ENCODE data around the gene DENR.
"Not testable (repeated sequence)": the region's sequence is repeated elsewhere in the genome, so short reads cannot be mapped to it uniquely, and the experiment has no call there.

DENR gene

DNA sequence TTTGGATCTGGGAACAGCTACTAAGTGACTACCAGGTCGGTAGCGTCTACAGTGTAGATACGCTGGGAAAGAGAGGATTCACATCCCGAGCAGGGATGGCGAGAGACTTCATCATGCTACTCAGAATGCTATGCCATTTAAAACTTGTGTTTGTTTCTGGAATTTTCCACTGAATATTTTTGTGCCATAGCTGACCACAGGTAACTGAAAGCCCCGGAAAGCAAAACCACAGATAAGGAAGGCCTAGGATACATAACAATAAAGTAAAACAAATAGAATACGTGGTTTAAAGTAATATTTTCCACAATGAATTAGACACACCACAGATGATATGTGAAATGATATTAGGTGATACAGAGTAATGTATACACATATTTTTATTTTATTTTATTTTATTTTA is 14.1 kb upstream of the DENR start:
- DNase-seq (ENCODE audit: low read depth in 2 of 3, low spot score in 2 of 3), result no peak

DNA sequence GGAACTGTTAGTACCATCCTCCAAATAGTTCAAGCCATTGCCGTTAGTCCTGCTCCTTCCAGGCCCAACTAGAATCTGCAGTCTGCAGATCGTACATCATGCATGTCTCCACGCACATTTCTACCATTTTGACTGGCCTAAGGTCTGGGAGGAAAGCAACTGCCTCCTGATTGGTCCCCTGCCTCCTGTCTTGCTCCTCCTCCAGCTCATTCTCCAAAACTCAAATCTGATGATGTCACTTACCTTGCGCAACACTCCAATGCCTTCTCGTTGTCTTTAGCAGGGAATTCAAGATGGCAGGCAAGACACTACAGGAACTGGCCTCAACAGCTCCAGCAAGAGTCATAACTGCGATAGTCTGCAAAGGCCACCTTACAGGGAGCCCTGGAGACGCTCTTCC is 12.3 kb upstream of the DENR start:
- no peak for DNase-seq (ENCODE audit: low read depth in 2 of 3, low spot score in 2 of 3)

GRCh38 chr12:122743895-122744525 is 8.6 kb upstream of the DENR start:
- DNase-seq (ENCODE audit: low read depth in 2 of 3, low spot score in 2 of 3), result no peak

GRCh38 chr12:122747224-122748135 is 5.1 kb upstream of the DENR start:
- DNase-seq (ENCODE audit: low read depth in 2 of 3, low spot score in 2 of 3), result no peak

GRCh38 chr12:122749569-122750332 is 2.9 kb upstream of the DENR start:
- no peak for DNase-seq (ENCODE audit: low read depth in 2 of 3, low spot score in 2 of 3)

GRCh38 chr12:122750781-122751515 is 1.7 kb upstream of the DENR start:
- DNase-seq (ENCODE audit: low read depth in 2 of 3, low spot score in 2 of 3), result not testable (repeated sequence)

- no peak for DNase-seq (ENCODE audit: low read depth in 2 of 3, low spot score in 2 of 3)
Observed at GRCh38 chr12:122753319-122753650, 661 bp downstream of the DENR start.

DNA sequence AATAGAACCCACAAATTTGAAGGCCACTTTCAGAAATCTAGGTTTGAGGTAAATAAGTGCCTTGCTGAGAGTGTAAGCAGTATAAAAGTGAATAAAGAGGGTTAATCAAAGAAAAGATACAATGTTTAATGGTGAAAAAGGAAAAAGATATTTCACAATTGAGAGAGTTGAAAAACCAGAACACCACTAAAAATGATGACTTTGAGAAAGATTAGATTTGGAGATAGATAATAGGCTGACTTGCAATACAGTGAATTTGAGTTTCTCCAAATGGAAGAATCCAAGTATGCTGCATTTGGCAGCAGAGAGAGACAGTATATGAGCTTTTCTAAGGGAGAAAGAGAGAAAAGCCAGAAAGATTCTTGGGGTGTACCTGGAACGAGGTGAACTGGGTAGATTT is 2.2 kb downstream of the DENR start:
- no peak for DNase-seq (ENCODE audit: low read depth in 2 of 3, low spot score in 2 of 3)

DNA sequence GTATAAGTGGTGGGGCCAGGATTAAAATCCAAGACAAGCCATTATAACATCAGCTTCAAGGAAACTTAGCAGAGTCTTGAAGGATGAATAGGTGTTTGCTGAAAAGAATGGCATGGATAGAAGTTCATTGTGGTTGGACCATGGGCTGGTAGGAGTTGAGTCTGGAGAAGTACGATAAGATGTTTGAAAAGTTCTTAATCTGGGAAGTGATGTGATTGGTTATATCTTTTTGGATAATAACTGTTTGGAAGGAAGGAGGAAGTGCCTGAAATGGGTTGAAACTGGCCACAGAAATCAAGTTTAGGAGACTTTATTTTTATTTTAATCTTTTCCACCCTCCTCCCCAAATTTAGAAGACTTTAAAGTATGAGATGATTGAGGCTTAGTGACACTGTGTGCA is 4.9 kb downstream of the DENR start:
- no peak for DNase-seq (ENCODE audit: low read depth in 2 of 3, low spot score in 2 of 3)

DNA sequence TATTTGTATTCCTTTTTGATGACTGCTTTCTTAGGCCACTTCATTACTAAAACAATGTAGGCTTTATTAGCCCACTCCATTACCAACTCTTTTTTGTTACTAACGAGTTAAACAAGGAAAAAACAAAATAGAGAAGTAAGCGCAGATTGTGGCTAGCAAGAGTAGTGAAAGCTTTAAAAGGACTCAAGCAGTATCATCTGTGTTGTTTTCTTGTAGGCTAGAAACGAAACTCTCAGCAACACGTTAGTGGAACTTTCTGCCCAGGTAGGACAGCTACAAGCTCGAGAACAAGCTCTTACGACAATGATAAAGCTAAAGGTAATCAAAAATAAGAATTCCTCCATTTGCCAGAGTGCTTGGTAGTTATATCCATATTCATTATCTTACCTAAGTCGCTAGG is 32.9 kb downstream of the DENR start:
- no peak for DNase-seq (ENCODE audit: low read depth in 2 of 3, low spot score in 2 of 3)

DNA sequence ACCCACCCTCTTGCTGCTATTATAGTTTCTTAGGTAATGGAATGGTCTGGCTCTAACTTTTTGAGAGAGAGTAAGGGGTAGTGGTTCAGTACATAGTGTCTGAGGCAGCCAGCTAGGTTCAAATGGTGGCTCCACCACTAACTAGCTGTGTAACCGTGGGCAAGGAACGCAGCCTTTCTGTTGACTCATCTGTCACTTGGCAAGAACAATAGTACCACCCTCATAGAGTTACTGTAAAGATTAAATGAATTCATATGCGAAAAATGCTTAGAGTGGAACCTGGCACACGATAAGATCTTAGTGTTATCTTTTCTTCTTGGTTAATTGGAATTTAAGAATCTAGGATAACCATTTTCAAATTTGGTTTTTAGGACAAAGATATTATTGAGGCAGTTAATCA is 35.8 kb downstream of the DENR start:
- DNase-seq (ENCODE audit: low read depth in 2 of 3, low spot score in 2 of 3), result no peak

DNA sequence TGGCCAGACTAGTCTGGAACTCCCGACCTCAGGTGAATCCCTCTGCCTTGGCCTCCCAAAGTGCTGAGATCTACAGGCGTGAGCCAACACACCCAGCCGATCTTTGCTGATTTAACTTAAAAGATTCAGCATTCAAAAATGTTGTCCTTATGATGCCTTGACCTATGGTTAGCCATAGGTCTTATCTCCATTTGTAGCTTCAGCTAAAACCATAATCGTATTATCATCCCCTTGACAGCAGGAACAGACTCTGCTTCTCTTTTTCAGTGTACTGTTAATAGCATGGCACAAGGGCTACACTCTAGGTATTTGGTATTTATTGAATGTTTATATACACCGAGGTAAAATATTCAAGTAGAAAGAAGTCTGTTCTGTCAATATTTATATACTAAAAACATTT is 37.0 kb downstream of the DENR start:
- no peak for DNase-seq (ENCODE audit: low read depth in 2 of 3, low spot score in 2 of 3)

DNA sequence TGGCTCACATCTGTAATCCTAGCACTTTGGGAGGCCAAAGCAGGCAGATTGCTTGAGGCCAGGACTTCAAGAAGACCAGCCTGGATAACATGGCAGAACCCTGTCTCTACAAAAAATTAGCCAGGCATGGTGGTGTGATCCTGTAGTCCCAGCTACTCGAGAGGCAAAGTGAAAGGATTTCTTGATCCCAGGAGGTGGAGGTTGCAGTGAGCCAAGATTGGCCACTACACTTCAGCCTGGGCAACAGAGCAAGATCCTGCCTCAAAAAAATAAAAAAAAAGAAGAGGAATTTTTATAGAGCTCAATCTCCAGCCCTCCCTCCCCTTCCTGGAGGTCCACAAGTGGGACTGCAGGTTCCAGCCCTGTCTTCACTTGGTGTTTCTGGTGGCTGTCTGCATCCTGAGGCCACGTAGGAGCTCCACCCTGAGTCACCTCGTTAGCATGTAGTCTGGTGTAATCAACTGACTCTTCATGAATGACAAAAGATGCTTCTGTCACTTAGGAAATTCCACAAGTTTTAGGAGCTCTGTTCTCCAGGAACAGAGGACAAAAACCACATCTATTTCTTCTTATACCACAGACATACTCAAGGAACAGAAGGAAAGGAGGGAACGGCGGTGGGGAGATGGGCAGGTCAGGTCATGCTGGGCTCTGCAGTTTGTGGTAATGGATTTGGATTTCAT is 37.9 kb downstream of the DENR start:
- DNase-seq (ENCODE audit: low read depth in 2 of 3, low spot score in 2 of 3), result no peak

DNA sequence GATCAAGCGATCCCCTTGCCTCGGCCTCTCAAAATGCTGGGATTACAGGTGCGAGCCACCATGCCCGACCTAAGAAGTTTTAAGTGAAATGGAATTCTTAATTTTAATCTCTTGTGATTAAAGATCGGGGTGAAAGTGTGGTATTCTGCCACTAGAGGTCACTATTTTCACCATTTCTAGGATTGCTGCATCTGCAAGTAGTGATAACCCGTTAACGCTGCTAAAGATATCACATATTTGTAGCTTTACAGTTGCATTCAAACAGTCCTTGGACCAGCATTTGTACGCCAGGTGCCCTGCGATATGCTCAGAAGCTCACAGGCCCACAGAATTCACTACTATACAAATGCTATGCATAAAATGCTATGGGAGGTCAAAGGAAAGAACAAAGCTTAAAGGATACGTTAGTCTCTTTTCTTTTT is 41.1 kb downstream of the DENR start:
- no peak for DNase-seq (ENCODE audit: low read depth in 2 of 3, low spot score in 2 of 3)

DNA sequence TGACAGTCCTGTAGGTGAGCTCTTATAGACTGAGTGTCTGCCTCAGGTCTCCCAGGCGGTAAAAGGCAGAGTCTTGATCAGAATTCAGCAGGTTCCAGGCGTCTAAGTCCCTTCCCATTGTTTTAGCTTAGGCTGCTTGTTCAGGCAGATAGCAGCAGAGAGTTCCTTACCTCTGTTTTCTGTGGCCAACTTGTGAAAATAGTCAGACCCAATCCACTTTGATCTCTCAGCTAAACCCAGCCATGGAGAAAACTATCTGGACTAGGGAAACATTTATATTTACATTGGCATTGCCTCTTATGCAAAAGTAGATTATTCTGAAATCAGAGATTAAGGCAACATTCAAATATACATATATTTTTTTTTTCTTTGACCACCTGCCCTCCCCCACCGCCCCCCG is 43.2 kb downstream of the DENR start:
- no peak for DNase-seq (ENCODE audit: low read depth in 2 of 3, low spot score in 2 of 3)

- DNase-seq (ENCODE audit: low read depth in 2 of 3, low spot score in 2 of 3), result no peak
Observed at GRCh38 chr12:122799641-122800243, 47.1 kb downstream of the DENR start.

GRCh38 chr12:122803937-122804336 is 51.3 kb downstream of the DENR start:
- no peak for DNase-seq (ENCODE audit: low read depth in 2 of 3, low spot score in 2 of 3)

DNA sequence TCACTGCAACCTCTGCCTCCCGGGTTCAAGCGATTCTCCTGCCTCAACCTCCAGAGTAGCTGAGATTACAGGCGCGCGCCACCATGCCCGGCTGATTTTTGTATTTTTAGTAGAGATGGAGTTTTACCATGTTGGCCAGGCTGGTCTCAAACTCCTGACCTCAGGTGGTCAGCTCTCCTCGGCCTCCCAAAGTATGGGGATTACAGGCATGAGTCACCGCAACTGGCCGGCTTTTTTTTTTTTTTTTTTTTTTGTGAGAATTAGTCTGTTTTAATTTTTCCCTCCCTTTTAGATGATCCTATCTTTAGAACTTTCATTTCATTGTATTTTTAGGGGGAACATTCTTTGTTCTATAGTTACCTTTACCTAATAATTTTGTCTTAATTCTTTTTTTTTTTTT is 52.3 kb downstream of the DENR start:
- not testable (repeated sequence) for DNase-seq (ENCODE audit: low read depth in 2 of 3, low spot score in 2 of 3)

- DNase-seq (ENCODE audit: low read depth in 2 of 3, low spot score in 2 of 3), result no peak
Observed at GRCh38 chr12:122807651-122808050, 55.0 kb downstream of the DENR start.

DNA sequence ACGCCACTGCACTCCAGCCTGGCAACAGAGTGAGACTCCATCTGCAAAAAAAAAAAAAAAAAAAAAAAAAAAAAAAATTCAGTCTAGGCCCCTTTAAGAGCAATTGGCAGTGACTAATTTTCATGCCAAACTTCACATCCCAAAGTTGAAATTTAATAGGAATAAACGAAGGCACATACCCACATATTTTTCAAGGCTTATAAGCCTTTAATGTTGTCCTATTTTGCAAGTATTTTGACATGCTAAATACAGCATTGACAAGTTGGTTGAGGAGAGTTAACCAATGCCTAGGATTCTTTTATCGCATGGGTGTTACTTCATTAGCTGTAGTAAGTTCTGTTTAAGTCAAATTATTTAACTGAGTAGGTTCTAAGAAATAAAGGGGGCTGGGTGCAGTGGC is 59.2 kb downstream of the DENR start:
- DNase-seq (ENCODE audit: low read depth in 2 of 3, low spot score in 2 of 3), result no peak
